Lower leg skin (tissue), 4 donors: Measurements from ENCODE around the gene AGER. TPM values are rescaled to one million over a fixed set of nuclear protein-coding genes. Genes with fewer than 3 reads are reported as not detected.

Source experiments
- DNase-seq, 2 donors: peaks; one replicate each; pipeline ENCODE4 v3.0.0-alpha.2; 2019; ENCODE audit warnings: low spot score in 2 of 2
- H3K4me3 ChIP-seq: fragments of 200-600 bp; sonication (generic); 2 replicates; pipeline ENCODE4 v1.5.1; 2017; ENCODE audit warnings: mild to moderate bottlenecking, low read depth; ENCODE audit not compliant: poor library complexity, severe bottlenecking
- POLR2A ChIP-seq, 2 donors: fragments of 450-650 bp; IDR thresholded peaks; one replicate each; pipeline ENCODE4 v1.6.1; 2016 to 2017; ENCODE audit warnings: antibody characterized with exemption in 2 of 2, mild to moderate bottlenecking in 1 of 2, moderate library complexity in 1 of 2
- WGBS, 2 donors: methylation state at CpG; one replicate each; pipeline ENCODE4 v1.1.5; 2018; 5-methylcytosine and 5-hydroxymethylcytosine counted together
- intact Hi-C: fragments of 100-400 bp; cut with DNase I; formaldehyde crosslinking; loops from one replicate; pipeline ENCODE4 v1.15.0; 2023; ENCODE audit warnings: low total_unique reads
- total RNA-seq, 4 donors: library from RNA; depleted of rRNA; stranded (reverse); fragments of >200 nt; gene quantifications; one replicate each; pipeline ENCODE4 v1.1.0, GENCODE V29; 2016
- TF ChIP-seq, protein P1 (sequence below), 3 donors: fragments of 450-650 bp; IDR thresholded peaks; one replicate each; pipeline ENCODE4 v1.5.1; 2016; ENCODE audit warnings: antibody characterized with exemption in 3 of 3, mild to moderate bottlenecking in 3 of 3, moderate library complexity in 2 of 3

Gene AGER
- total RNA-seq, 4 donors from 2014 or later, result 0.56 to 4.1 (median 2.3) TPM

DNA sequence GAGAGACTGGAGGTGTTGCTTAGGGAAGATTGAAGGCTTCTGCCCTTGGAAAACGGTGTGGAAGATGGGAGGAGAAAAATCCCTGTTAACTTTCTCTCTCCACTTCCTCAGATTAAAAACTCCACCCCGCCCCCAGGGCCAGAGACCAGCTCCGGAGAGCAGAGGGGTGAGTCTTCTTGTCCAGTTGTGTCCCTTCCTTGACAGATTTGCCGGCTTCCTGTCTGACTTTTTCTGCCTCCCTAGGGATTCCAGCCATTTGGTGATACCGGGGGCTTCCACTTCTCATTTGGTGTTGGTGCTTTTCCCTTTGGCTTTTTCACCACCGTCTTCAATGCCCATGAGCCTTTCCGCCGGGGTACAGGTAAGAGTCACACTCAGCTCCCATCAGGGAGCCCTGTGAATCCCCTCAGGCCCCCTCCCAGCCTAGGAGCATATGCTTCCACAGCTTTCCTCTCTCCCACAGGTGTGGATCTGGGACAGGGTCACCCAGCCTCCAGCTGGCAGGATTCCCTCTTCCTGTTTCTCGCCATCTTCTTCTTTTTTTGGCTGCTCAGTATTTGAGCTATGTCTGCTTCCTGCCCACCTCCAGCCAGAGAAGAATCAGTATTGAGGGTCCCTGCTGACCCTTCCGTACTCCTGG lies 4.2 kb downstream of the AGER start:
- 67 to 72% methylated on average over 10 of the region's 10 CpGs for WGBS, 2 donors
- intact Hi-C loops, result no loop called here
- no peak for DNase-seq
- TF ChIP-seq, protein P1, sequence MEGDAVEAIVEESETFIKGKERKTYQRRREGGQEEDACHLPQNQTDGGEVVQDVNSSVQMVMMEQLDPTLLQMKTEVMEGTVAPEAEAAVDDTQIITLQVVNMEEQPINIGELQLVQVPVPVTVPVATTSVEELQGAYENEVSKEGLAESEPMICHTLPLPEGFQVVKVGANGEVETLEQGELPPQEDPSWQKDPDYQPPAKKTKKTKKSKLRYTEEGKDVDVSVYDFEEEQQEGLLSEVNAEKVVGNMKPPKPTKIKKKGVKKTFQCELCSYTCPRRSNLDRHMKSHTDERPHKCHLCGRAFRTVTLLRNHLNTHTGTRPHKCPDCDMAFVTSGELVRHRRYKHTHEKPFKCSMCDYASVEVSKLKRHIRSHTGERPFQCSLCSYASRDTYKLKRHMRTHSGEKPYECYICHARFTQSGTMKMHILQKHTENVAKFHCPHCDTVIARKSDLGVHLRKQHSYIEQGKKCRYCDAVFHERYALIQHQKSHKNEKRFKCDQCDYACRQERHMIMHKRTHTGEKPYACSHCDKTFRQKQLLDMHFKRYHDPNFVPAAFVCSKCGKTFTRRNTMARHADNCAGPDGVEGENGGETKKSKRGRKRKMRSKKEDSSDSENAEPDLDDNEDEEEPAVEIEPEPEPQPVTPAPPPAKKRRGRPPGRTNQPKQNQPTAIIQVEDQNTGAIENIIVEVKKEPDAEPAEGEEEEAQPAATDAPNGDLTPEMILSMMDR (IDR thresholded peaks at IDR 0.05), result no peak
- no peak for TF ChIP-seq POLR2A (IDR thresholded peaks at IDR 0.05)
- H3K4me3 ChIP-seq, result no peak overlapping the region

GRCh38 chr6:32178547-32179440 lies 5.3 kb downstream of the AGER start:
- peak in 1 of 2 donors; percentile 94 for DNase-seq
- H3K4me3 ChIP-seq, result peak overlapping the region; percentile 50
- 3 to 4% methylated on average over 24 of the region's 24 CpGs for WGBS, 2 donors
- intact Hi-C loops, result no loop called here
- TF ChIP-seq, protein P1 (IDR thresholded peaks at IDR 0.05), result no peak
- no peak for TF ChIP-seq POLR2A (IDR thresholded peaks at IDR 0.05)

- peak within 1 kb of the TSS; percentile 50 for H3K4me3 ChIP-seq
- DNase-seq, result peak; percentile 99
- TF ChIP-seq POLR2A (IDR thresholded peaks at IDR 0.05), result no peak
- TF ChIP-seq, protein P1 (IDR thresholded peaks at IDR 0.05), result no peak
- intact Hi-C loops, result no loop called here
- WGBS, 2 donors, result 0 to 1% methylated on average over 33 of the region's 33 CpGs
Observed at GRCh38 chr6:32177788-32178546, 6.1 kb downstream of the AGER start, which contains the start of gene RNF5. Gene RNF5, plus strand, starts transcription at chr6:32178405. Its CDS starts 107 bp downstream, at chr6:32178512.

- WGBS, 2 donors, result 0 to 1% methylated on average over 20 of the region's 20 CpGs
- TF ChIP-seq POLR2A (IDR thresholded peaks at IDR 0.05), result no peak
- TF ChIP-seq, protein P1 (IDR thresholded peaks at IDR 0.05), result no peak
- H3K4me3 ChIP-seq, result peak overlapping the region; percentile 17
- DNase-seq, result no peak
- intact Hi-C loops, result no loop called here
Observed at GRCh38 chr6:32177183-32177787, 6.8 kb downstream of the AGER start.

- no peak overlapping the region for H3K4me3 ChIP-seq
- DNase-seq, result no peak
- intact Hi-C loops, result no loop called here
- no peak for TF ChIP-seq POLR2A (IDR thresholded peaks at IDR 0.05)
- TF ChIP-seq, protein P1 (IDR thresholded peaks at IDR 0.05), result no peak
- WGBS, 2 donors, result 13 to 14% methylated on average over 5 of the region's 5 CpGs
Observed at GRCh38 chr6:32176476-32177182, 7.4 kb downstream of the AGER start.
